Measurements from ENCODE around the gene AP4M1. TPM values are rescaled to one million over a fixed set of nuclear protein-coding genes. Genes with fewer than 3 reads are reported as not detected.

AP4M1 gene
- total RNA-seq, 1 experiment from 2014 or later: 17.9 TPM

DNA sequence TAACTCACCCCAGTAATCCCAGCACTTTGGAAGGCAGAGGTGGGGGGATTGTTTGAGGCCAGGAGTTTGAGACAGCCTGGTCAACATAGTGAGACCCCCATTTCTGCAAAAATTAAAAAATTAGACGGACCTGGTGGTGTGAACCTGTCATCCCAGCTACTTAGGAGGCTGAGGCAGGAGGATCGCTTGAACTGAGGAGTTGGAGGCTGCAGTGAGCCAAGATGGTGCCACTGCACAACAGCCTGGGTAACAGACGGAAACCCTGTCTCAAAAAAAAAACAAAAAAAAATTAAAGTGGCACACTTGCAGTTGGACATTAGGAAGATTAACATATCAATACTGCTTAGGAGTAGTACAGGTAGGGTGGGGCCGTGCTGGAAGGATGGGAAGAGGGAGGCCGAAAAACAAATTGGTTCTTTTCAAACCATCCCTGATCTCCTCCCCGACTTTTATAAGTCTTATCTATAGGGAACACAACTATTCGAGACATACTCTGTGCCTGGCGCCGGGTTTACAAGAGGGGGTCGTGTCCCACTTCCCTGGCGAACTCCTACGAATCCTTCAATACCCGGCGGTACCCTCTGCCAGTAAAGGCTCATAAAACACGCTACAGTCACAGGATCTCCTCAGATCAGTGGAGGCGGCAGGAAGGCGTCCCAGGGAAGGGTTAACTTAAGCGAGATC, 17.1 kb downstream of the AP4M1 start:
- Histone ChIP-seq H4K20me1 (ENCODE audit: low read length) (no peaks in the 10 kb centered on the region), H3K79me2 (ENCODE audit: low read length) (peaks cover 16% of the 10 kb centered on the region), H3K4me2 (ENCODE audit: low read length) (peak overlapping the region; percentile 97), H3K4me1 (ENCODE audit: insufficient read depth, low read length) (peaks cover 13% of the 10 kb centered on the region; the same call in 1 of the 2 replicates), H3K27ac (ENCODE audit: low read length) (peak overlapping the region; percentile 49), H3K27me3 (ENCODE audit: low read length) (no peaks in the 10 kb centered on the region), H3F3A (ENCODE audit: low read length, unreplicated experiment) (no peaks in the 10 kb centered on the region), H3K36me3 (ENCODE audit: low read depth, low read length) (no peaks in the 10 kb centered on the region), H3K9me3 (ENCODE audit: low read length) (no peaks in the 10 kb centered on the region), H3K4me3 (ENCODE audit: low read length) (peak overlapping the region; percentile 98), H3K9me2 (replicated peaks; ENCODE audit: low read length) (no peaks in the 10 kb centered on the region), H2AFZ (ENCODE audit: low read length) (peak overlapping the region; percentile 96), H3K9ac (ENCODE audit: low read length) (peak overlapping the region; percentile 87)
- ATAC-seq: no peak
- BruUV-seq (replicated peaks): TSS peak; percentile 62
- intact Hi-C loops (cut with micrococcal nuclease): loop anchor here (2.0 kb wide), 1 partner anchor 18 kb away; the partner anchor contains the start of genes AP4M1 and MCM7
- no peak for DNase-seq
- ChIA-PET CTCF (no interaction called here), POLR2A (ENCODE audit: unreplicated experiment) (no interaction called here)
- TF ChIP-seq, protein P1, sequence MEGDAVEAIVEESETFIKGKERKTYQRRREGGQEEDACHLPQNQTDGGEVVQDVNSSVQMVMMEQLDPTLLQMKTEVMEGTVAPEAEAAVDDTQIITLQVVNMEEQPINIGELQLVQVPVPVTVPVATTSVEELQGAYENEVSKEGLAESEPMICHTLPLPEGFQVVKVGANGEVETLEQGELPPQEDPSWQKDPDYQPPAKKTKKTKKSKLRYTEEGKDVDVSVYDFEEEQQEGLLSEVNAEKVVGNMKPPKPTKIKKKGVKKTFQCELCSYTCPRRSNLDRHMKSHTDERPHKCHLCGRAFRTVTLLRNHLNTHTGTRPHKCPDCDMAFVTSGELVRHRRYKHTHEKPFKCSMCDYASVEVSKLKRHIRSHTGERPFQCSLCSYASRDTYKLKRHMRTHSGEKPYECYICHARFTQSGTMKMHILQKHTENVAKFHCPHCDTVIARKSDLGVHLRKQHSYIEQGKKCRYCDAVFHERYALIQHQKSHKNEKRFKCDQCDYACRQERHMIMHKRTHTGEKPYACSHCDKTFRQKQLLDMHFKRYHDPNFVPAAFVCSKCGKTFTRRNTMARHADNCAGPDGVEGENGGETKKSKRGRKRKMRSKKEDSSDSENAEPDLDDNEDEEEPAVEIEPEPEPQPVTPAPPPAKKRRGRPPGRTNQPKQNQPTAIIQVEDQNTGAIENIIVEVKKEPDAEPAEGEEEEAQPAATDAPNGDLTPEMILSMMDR (conservative IDR thresholded peaks at IDR 0.05; ENCODE audit: low read depth, low read length): no peak
- TF ChIP-seq EZH2 (IDR thresholded peaks at IDR 0.05; ENCODE audit: low read length, unreplicated experiment): no peak
- TF ChIP-seq EZH2phosphoT487 (IDR thresholded peaks at IDR 0.05; ENCODE audit: borderline replicate concordance, low read length): no peak

DNA sequence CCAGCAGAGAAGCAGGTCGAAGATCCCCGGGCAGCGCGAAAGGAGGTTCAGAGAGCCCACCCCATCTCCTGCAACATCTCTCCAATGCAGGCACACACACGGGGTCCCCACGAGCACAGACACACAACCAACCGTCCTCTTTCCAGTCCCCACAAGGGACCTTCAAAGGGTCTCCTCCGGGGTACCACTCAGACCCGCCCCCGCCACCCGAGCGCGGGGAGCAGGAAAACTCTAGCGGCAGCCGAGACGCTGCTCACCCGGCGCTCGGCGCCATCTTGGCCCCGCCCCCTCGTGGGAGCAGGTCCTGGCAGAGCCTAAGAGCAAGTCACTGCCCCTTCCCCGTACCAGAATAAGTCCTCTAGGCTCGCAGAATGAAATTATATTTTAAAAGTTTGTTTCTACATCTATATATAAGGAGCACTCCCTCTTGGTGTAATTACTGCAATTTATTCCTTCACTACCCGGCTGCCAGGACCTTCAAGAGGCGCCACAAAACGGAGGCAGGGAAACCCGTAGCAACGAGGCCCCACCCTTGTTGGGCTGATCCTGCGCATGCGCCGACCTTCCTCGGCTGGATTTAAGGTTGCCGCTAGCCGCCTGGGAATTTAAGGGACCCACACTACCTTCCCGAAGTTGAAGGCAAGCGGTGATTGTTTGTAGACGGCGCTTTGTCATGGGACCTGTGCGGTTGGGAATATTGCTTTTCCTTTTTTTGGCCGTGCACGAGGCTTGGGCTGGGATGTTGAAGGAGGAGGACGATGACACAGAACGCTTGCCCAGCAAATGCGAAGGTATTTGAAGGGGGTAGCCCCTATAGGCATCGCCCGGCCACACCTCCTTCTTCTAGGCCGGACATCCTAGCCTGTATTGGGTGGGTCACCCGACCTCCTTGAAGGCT, 17.9 kb downstream of the AP4M1 start, which contains the start of the genes CNPY4 and TAF6:
TSS of gene CNPY4 (plus strand) at position 563 of the 898 bp plus-strand sequence. CDS start at position 674, 111 bp downstream.
TSS of gene TAF6 (minus strand) at position 287 of the 898 bp plus-strand sequence. CDS start 5,149 bp downstream, outside the sequence.
- H2AFZ ChIP-seq (ENCODE audit: low read length): peak within 1 kb of the TSS; percentile 96
- TF ChIP-seq, protein P1 (conservative IDR thresholded peaks at IDR 0.05; ENCODE audit: low read depth, low read length): no peak
- TF ChIP-seq EZH2phosphoT487 (IDR thresholded peaks at IDR 0.05; ENCODE audit: borderline replicate concordance, low read length) (no peak), EZH2 (IDR thresholded peaks at IDR 0.05; ENCODE audit: low read length, unreplicated experiment) (no peak)
- H3K27ac ChIP-seq (ENCODE audit: low read length): peak within 1 kb of the TSS; percentile 49
- peaks cover 13% of the 10 kb centered on the region; the same call in 1 of the 2 replicates for H3K4me1 ChIP-seq (ENCODE audit: insufficient read depth, low read length)
- H3K79me2 ChIP-seq (ENCODE audit: low read length): peaks cover 16% of the 10 kb centered on the region
- peak within 1 kb of the TSS; percentile 87 for H3K9ac ChIP-seq (ENCODE audit: low read length)
- peak within 1 kb of the TSS; percentile 98 for H3K4me3 ChIP-seq (ENCODE audit: low read length)
- ChIA-PET CTCF (no interaction called here), POLR2A (ENCODE audit: unreplicated experiment) (no interaction called here)
- no peaks in the 10 kb centered on the region for H3K27me3 ChIP-seq (ENCODE audit: low read length)
- ATAC-seq (peak; percentile 82), DNase-seq (peak; percentile 94)
- no peaks in the 10 kb centered on the region for H4K20me1 ChIP-seq (ENCODE audit: low read length)
- H3K4me2 ChIP-seq (ENCODE audit: low read length): peak within 1 kb of the TSS; percentile 97
- no peaks in the 10 kb centered on the region for H3K36me3 ChIP-seq (ENCODE audit: low read depth, low read length)
- H3K9me2 ChIP-seq (replicated peaks; ENCODE audit: low read length): no peaks in the 10 kb centered on the region
- no peaks in the 10 kb centered on the region for H3F3A ChIP-seq (ENCODE audit: low read length, unreplicated experiment)
- intact Hi-C loops (cut with micrococcal nuclease): loop anchor here (2.0 kb wide), 1 partner anchor 19 kb away; the partner anchor contains the start of genes AP4M1 and MCM7
- BruUV-seq (replicated peaks): no TSS peak
- H3K9me3 ChIP-seq (ENCODE audit: low read length): no peaks in the 10 kb centered on the region

Data from PC-3 (cell line).